H1 (cell line): ENCODE data around the gene TRIM60. TPM values are rescaled to one million over a fixed set of nuclear protein-coding genes. Genes with fewer than 3 reads are reported as not detected.
A peak's percentile ranks its signal among the peaks of the same experiment; 100 is the strongest.

Experiments
- CTCF ChIA-PET: fragments of 300-600 bp; sonication (Branson Sonifier 250); formaldehyde crosslinking; loops from one replicate; lab custom pipeline; 2021; ENCODE audit not compliant: partially characterized antibody; lab: Charles Lee
- POLR2A ChIA-PET: fragments of 300-600 bp; sonication (Branson Sonifier 250); formaldehyde crosslinking; loops from one replicate; lab custom pipeline; 2021; ENCODE audit warnings: inconsistent platforms; ENCODE audit not compliant: partially characterized antibody; lab: Charles Lee
- DNase-seq, 2 experiments: peaks; one replicate each; pipeline versions ENCODE4 v3.0.0 to v3.0.0-alpha.2; 2010 to 2022; ENCODE audit warnings: low spot score in 2 of 2, low read depth in 1 of 2, mixed read lengths in 1 of 2
- FAIRE-seq: peaks from 2 replicates; lab custom pipeline; 2011; peaks lifted over from hg19 to GRCh38; lab: Jason Lieb, UNC
- H2AFZ ChIP-seq: 2 replicates; pipeline ENCODE4 v1.8.1; 2012; ENCODE audit warnings: low read length, inconsistent platforms
- H2AK5ac ChIP-seq: 2 replicates; pipeline ENCODE4 v1.6.1; 2013; ENCODE audit warnings: low read depth, low read length
- H2BK120ac ChIP-seq: replicated peaks from 2 replicates; pipeline ENCODE3; 2013; ENCODE audit warnings: low read depth, low read length, inconsistent platforms
- H2BK12ac ChIP-seq: 2 replicates; pipeline ENCODE4 v1.6.1; 2013; ENCODE audit warnings: low read depth, low read length
- H2BK15ac ChIP-seq: 2 replicates; pipeline ENCODE4 v1.6.1; 2013; ENCODE audit warnings: low read length
- H2BK20ac ChIP-seq: 2 replicates; pipeline ENCODE4 v1.6.1; 2013; ENCODE audit warnings: low read length
- H2BK5ac ChIP-seq: 2 replicates; pipeline ENCODE4 v1.6.1; 2013; ENCODE audit warnings: low read depth, low read length
- H3K14ac ChIP-seq: 2 replicates; pipeline ENCODE4 v1.6.1; 2013; ENCODE audit warnings: inconsistent platforms; ENCODE audit not compliant: insufficient read length
- H3K18ac ChIP-seq: 2 replicates; pipeline ENCODE4 v1.6.1; 2013; ENCODE audit warnings: low read length; ENCODE audit errors: extremely low read depth
- H3K23ac ChIP-seq: 2 replicates; pipeline ENCODE4 v1.6.1; 2013; ENCODE audit warnings: inconsistent platforms; ENCODE audit not compliant: insufficient read length
- H3K23me2 ChIP-seq: 2 replicates; pipeline ENCODE4 v1.6.1; 2013; ENCODE audit warnings: low read depth, low read length
- H3K27ac ChIP-seq: 2 replicates; pipeline ENCODE4 v1.6.1; 2011; ENCODE audit warnings: low read depth, low read length, inconsistent platforms
- H3K27me3 ChIP-seq, 4 experiments: replicated peaks in 1 of 4; 1 replicate in 1 of 4; 2 replicates in 3 of 4; pipeline versions ENCODE4 v1.6.1 to v1.8.1; 2011 to 2013; ENCODE audit warnings: low read length in 3 of 4, mild to moderate bottlenecking in 3 of 4, inconsistent platforms in 2 of 4, mixed read lengths in 2 of 4, moderate library complexity in 1 of 4; ENCODE audit not compliant: control insufficient read depth in 3 of 4, insufficient read depth in 3 of 4; ENCODE audit errors: extremely low read depth in 1 of 4
- H3K36me3 ChIP-seq, 4 experiments: 2 replicates each; pipeline versions ENCODE4 v1.6.1 to v1.8.1; 2011 to 2013; ENCODE audit warnings: mild to moderate bottlenecking in 4 of 4, low read length in 3 of 4, moderate library complexity in 2 of 4, control low read depth in 1 of 4, inconsistent platforms in 1 of 4; ENCODE audit not compliant: insufficient read depth in 4 of 4, control insufficient read depth in 2 of 4
- H3K4ac ChIP-seq: replicated peaks from 2 replicates; pipeline ENCODE3; 2013; ENCODE audit warnings: low read length, low read depth, mixed read lengths, inconsistent platforms; ENCODE audit not compliant: insufficient read length
- H3K4me1 ChIP-seq, 4 experiments: replicated peaks in 1 of 4; 1 replicate in 1 of 4; 2 replicates in 3 of 4; pipeline versions ENCODE4 v1.6.1 to v1.8.1; 2011 to 2013; ENCODE audit warnings: low read length in 3 of 4, inconsistent platforms in 2 of 4, mixed read lengths in 1 of 4; ENCODE audit not compliant: insufficient read depth in 4 of 4, control insufficient read depth in 3 of 4
- H3K4me2 ChIP-seq, 2 experiments: 2 replicates each; pipeline versions ENCODE4 v1.6.1 to v1.8.1; 2011 to 2013; ENCODE audit warnings: low read depth in 2 of 2, low read length in 2 of 2, control low read depth in 1 of 2, inconsistent platforms in 1 of 2, mild to moderate bottlenecking in 1 of 2; ENCODE audit not compliant: insufficient read depth in 1 of 2
- H3K4me3 ChIP-seq, 4 experiments: fragments of 200-600, 300-600 bp in 1 of 4; sonication (generic), shearing (Covaris generic), sonication (Bioruptor Twin) in 1 of 4; 2 replicates each; pipeline versions ENCODE4 v1.5.1 to v1.8.1; 2011 to 2016; ENCODE audit warnings: low read length in 4 of 4, low read depth in 3 of 4, control low read depth in 2 of 4, inconsistent platforms in 2 of 4, mild to moderate bottlenecking in 2 of 4, mixed read lengths in 1 of 4, moderate library complexity in 1 of 4; ENCODE audit not compliant: insufficient read depth in 2 of 4; ENCODE audit errors: extremely low read depth in 1 of 4
- H3K56ac ChIP-seq: replicated peaks from 2 replicates; pipeline ENCODE3; 2013; ENCODE audit warnings: low read depth, mild to moderate bottlenecking, mixed read lengths, low read length, inconsistent platforms; ENCODE audit not compliant: insufficient read length
- H3K79me1 ChIP-seq: 2 replicates; pipeline ENCODE4 v1.6.1; 2013; ENCODE audit warnings: low read depth, low read length, control low read depth
- H3K79me2 ChIP-seq, 2 experiments: 2 replicates each; pipeline versions ENCODE4 v1.6.1 to v1.8.1; 2012 to 2013; ENCODE audit warnings: low read length in 2 of 2, mild to moderate bottlenecking in 2 of 2, inconsistent platforms in 1 of 2; ENCODE audit not compliant: insufficient read depth in 2 of 2, control insufficient read depth in 1 of 2
- H3K9ac ChIP-seq, 4 experiments: replicated peaks in 1 of 4; 1 replicate in 1 of 4; 2 replicates in 3 of 4; pipeline versions ENCODE4 v1.6.1 to v1.8.1; 2011 to 2013; ENCODE audit warnings: low read depth in 3 of 4, low read length in 3 of 4, control low read depth in 2 of 4, mild to moderate bottlenecking in 2 of 4, moderate library complexity in 2 of 4, inconsistent platforms in 1 of 4; ENCODE audit errors: extremely low read depth in 1 of 4
- H3K9me3 ChIP-seq, 2 experiments: 2 replicates each; pipeline versions ENCODE4 v1.6.1 to v1.8.1; 2012 to 2013; ENCODE audit warnings: mild to moderate bottlenecking in 2 of 2, moderate library complexity in 2 of 2, control low read depth in 1 of 2, inconsistent platforms in 1 of 2, low read depth in 1 of 2, low read length in 1 of 2, mixed read lengths in 1 of 2; ENCODE audit not compliant: insufficient read depth in 2 of 2
- H4K20me1 ChIP-seq, 2 experiments: replicated peaks in 1 of 2; 2 replicates each; pipeline versions ENCODE3 to v1.8.1; 2011 to 2013; ENCODE audit warnings: inconsistent platforms in 2 of 2, low read length in 2 of 2, mild to moderate bottlenecking in 1 of 2; ENCODE audit not compliant: insufficient read depth in 2 of 2, control insufficient read depth in 1 of 2
- H4K5ac ChIP-seq: 2 replicates; pipeline ENCODE4 v1.6.1; 2013; ENCODE audit warnings: low read length, low read depth, mixed read lengths, inconsistent platforms; ENCODE audit not compliant: insufficient read length
- H4K8ac ChIP-seq: 2 replicates; pipeline ENCODE4 v1.8.0; 2013; ENCODE audit warnings: mild to moderate bottlenecking, moderate library complexity, low read length, inconsistent platforms; ENCODE audit not compliant: insufficient read depth; ENCODE audit errors: extremely low read depth
- H4K91ac ChIP-seq: replicated peaks from 2 replicates; pipeline ENCODE3; 2013; ENCODE audit warnings: low read length, mixed read lengths, inconsistent platforms; ENCODE audit not compliant: insufficient read length
- ASH2L ChIP-seq: fragments of 200-600, 300-600 bp; sonication (generic); IDR thresholded peaks from one replicate; pipeline ENCODE4 v1.7.1; 2017; ENCODE audit warnings: low read length
- SP1 ChIP-seq: IDR thresholded peaks from 2 replicates; pipeline ENCODE4 v1.6.1; 2011; ENCODE audit warnings: low read depth, low read length
- WGBS, 2 experiments: shearing (Covaris generic) in 1 of 2; methylation state at CpG; one replicate each; pipeline versions ENCODE4 v1.1.6 to v1.1.7; 2013 to 2015; ENCODE audit warnings: low lambda C conversion rate in 2 of 2, mixed read lengths in 2 of 2, inconsistent platforms in 1 of 2, low coverage in 1 of 2, missing lambda C conversion rate in 1 of 2; ENCODE audit not compliant: insufficient replicate concordance in 2 of 2, insufficient coverage in 1 of 2, insufficient read length in 1 of 2; ENCODE audit errors: extremely low coverage in 1 of 2, missing lambda C conversion rate in 1 of 2; 5-methylcytosine and 5-hydroxymethylcytosine counted together
- polyA plus RNA-seq, 7 experiments: library from polyadenylated mRNA; depleted of rRNA in 3 of 7; stranded (reverse) in 5 of 7; unstranded in 2 of 7; fragments of >200 nt in 5 of 7; fragments of 200-250 nt in 2 of 7; gene quantifications; 1 replicate in 5 of 7; 2 replicates in 1 of 7; 4 replicates in 1 of 7; pipeline versions ENCODE4 v1.2.1 to v1.2.3, GENCODE V29; 2011 to 2013; ENCODE audit warnings: missing spikeins in 2 of 7, mixed read lengths in 2 of 7
- total RNA-seq: library from RNA; stranded (reverse); fragmentation: NEBNext Ultra II Directional; extraction: Animal tissue kit (Norgen Biotek cat#: 25700); gene quantifications from 2 replicates; pipeline ENCODE4 v1.2.1, GENCODE V29; 2021
- TF ChIP-seq, protein P1 (sequence below): IDR thresholded peaks from 2 replicates; pipeline ENCODE4 v1.6.1; 2012; ENCODE audit warnings: low read length, inconsistent platforms

Gene TRIM60
- total and polyA plus RNA-seq, 2 of the 8 experiments (the other 6 are each of a cell fraction or from before 2014, with no cell fraction given): not detected

DNA sequence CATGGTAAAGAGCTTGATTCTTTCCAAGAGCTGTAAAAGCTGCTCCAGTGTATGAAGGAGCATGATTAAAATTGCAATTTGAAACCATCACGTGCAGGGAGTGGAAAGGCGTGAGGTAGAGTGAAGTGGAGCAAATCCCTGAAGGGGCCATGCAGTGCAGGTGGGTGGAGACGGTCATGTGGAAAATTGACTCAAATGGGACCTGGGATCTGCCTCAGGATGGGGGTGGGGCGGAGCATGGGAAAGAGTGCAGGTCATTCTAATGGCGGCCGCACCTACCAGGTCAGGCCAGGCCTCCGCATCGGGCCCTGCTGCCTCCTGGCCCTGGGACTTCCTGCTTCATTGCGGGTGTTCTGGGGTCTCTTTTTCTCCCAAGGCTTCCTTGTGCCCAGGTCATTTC is 25.3 kb upstream of the TRIM60 start:
- Histone ChIP-seq H3K4me3 (no peak overlapping the region), H4K5ac (no peak overlapping the region), H3K4ac (no peak overlapping the region), H2BK12ac (no peak overlapping the region), H3K79me2 (no peaks in the 10 kb centered on the region), H2BK15ac (no peak overlapping the region), H3K23me2 (no peaks in the 10 kb centered on the region), H3K36me3 (no peaks in the 10 kb centered on the region), H3K27ac (no peak overlapping the region), H2BK120ac (no peak overlapping the region), H3K56ac (no peak overlapping the region), H4K20me1 (no peaks in the 10 kb centered on the region), H3K23ac (no peak overlapping the region), H3K9me3 (no peaks in the 10 kb centered on the region), H3K27me3 (no peaks in the 10 kb centered on the region), H3K14ac (no peak overlapping the region), H3K9ac (no peak overlapping the region), H2AFZ (peak overlapping the region; percentile 96), H4K8ac (no peak overlapping the region), H2BK20ac (no peak overlapping the region), H2AK5ac (no peak overlapping the region), H2BK5ac (no peak overlapping the region), H3K4me2 (no peak overlapping the region), H3K4me1 (no peaks in the 10 kb centered on the region), H3K79me1 (no peaks in the 10 kb centered on the region), H4K91ac (no peak overlapping the region), H3K18ac (no peak overlapping the region)
- FAIRE-seq: no peak
- ChIA-PET CTCF (interaction anchor here (0.6 to 3.7 kb wide), 5 partner anchors 11 to 288 kb away, joined by 3 to 19 read pairs (median 4); no protein-coding TSS in a partner anchor), POLR2A (no interaction called here)
- DNase-seq: no peak
- no peak for TF ChIP-seq SP1
- no peak for TF ChIP-seq ASH2L
- TF ChIP-seq, protein P1, sequence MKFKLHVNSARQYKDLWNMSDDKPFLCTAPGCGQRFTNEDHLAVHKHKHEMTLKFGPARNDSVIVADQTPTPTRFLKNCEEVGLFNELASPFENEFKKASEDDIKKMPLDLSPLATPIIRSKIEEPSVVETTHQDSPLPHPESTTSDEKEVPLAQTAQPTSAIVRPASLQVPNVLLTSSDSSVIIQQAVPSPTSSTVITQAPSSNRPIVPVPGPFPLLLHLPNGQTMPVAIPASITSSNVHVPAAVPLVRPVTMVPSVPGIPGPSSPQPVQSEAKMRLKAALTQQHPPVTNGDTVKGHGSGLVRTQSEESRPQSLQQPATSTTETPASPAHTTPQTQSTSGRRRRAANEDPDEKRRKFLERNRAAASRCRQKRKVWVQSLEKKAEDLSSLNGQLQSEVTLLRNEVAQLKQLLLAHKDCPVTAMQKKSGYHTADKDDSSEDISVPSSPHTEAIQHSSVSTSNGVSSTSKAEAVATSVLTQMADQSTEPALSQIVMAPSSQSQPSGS: no peak
- WGBS, 2 experiments: 92% methylated on average over 7 of the region's 9 CpGs; no CpG with 5 or more reads in 1 of the 2 experiments
